Stimulated activated CD4-positive, alpha-beta T cell treated with anti-CD3 and anti-CD28 coated beads, TNF-alpha, amount 100 ng/mL, for 4 hours (primary cell): ENCODE results near the gene EMC6.

ENCODE experiments used
- DNase-seq, 3 experiments: peaks; one replicate each; pipeline ENCODE4 v3.0.0-alpha.2; 2020; ENCODE audit warnings: low read depth in 3 of 3

EMC6 gene

GRCh38 chr17:3656353-3656752, 12.3 kb upstream of the EMC6 start:
- no peak for DNase-seq

GRCh38 chr17:3656755-3657587, 11.6 kb upstream of the EMC6 start:
- no peak for DNase-seq

DNA sequence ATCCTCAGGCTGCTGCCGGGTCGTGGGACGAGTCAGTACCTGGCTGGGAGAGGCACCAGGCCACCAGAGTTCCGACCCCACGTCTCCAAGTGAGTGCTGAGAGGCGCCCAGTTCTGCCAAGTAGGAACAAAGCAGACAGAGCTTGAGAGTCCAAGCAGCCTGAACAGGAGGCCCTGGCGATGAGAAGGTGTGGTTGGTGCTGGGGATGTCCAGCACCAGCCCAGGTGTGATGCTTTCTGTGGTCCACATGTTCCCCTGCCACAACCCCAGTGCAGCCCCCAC, 11.1 kb upstream of the EMC6 start:
- DNase-seq: no peak

DNA sequence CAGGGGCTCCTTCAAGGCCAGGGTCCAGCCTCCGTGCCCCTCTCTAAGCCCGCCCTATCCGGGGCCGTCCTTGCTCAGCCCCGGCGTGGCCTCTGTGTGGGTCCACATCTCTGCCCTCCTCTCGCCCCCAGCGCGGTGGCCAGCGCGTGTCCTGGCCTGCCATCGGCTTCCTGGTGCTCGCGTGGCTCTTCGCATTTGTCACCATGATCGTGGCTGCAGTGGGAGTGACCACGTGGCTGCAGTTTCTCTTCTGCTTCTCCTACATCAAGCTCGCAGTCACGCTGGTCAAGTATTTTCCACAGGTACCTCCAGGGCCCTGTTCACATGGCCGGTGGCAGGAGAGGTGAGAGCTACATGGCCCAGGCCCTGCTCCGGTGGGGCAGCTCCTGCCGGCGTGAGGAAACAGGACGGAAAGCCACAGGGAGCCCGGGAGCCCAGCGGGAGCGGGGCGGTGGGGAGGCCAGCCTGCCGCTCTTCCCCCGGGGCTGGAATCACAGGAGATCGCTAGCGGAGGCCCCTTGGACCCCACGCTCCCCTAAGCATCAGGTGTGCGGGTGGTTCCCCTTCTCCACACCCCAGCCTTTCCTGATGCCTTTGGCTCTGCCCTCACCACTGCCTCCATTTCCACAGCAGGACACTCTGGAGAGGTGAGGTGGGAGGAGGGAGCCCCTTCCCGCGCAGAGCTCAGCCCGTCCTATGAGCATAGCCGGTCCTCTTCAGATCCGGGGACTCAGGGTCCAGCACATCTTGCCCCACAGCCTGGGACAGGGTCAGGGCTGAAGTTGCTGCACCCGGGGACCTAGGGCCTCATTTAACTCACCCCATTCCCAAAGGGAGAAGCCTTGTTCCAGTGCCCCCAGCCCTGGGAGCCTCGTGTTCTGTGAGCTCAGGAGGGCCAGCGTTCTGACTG, 10.5 kb upstream of the EMC6 start:
- no peak for DNase-seq

GRCh38 chr17:3658784-3659449, 9.7 kb upstream of the EMC6 start:
- no peak for DNase-seq

- no peak for DNase-seq
These were observed 9.0 kb upstream of the EMC6 start for GRCh38 chr17:3659541-3660111.

DNA sequence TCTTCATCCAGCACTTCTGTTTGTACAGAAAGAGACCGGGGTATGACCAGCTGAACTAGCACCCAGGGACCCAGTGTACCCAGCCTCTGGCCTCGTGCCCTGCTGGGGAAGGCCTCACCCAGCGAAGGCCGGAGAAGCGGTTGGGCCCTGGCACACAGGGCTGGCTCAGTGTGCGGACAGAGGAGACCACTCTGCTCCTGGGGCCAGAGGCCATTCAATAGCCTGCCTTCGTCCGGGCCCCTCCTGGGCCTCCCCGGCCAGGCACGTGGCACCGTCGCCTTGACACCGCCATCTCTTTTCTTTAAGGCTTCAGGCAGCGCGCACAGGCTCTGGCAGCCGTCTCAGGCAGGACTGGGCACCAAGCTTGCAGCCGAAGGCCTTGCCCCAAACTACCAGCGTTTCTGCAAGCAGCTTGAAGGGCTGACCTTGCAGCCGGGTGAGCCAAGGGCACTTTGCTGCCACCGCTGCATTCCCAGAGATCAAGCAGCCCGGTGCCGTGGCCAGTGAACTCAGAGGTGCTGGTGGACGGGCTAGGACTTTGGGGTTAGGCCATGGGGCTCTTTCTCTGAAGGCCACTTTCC, 8.2 kb upstream of the EMC6 start:
- no peak for DNase-seq

- DNase-seq: no peak
These were observed 5.3 kb upstream of the EMC6 start for GRCh38 chr17:3663102-3664011.

GRCh38 chr17:3665834-3666233, 2.8 kb upstream of the EMC6 start:
- DNase-seq: no peak

- DNase-seq: no peak
These were observed 2.1 kb upstream of the EMC6 start for GRCh38 chr17:3666516-3666915.

GRCh38 chr17:3667366-3668278, 990 bp upstream of the EMC6 start:
- DNase-seq: no peak

DNA sequence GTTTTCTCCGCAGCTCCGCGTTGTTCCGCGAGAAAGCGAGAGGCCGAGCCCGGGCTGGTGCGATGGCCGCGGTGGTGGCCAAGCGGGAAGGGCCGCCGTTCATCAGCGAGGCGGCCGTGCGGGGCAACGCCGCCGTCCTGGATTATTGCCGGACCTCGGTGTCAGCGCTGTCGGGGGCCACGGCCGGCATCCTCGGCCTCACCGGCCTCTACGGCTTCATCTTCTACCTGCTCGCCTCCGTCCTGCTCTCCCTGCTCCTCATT, 404 bp downstream of the EMC6 start:
- DNase-seq: no peak

DNA sequence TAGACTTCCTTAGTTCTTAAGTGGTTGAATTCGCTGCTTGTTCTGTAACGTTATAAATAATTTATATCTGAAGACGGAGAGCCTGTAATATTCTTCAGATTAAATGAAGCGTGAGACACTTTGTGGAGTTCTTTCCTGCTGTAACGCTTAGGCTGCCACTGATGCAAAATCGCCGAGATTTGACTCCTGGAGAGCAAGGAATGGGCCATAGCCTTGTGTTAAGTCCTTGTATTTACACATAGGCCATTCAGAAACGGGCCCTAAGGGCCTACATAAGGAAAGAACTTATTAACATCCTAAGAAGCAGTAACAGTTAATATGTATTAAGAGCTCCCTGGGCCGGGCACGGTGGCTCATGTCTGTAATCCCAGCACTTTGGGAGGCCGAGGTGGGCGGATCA, 936 bp downstream of the EMC6 start:
- no peak for DNase-seq

DNA sequence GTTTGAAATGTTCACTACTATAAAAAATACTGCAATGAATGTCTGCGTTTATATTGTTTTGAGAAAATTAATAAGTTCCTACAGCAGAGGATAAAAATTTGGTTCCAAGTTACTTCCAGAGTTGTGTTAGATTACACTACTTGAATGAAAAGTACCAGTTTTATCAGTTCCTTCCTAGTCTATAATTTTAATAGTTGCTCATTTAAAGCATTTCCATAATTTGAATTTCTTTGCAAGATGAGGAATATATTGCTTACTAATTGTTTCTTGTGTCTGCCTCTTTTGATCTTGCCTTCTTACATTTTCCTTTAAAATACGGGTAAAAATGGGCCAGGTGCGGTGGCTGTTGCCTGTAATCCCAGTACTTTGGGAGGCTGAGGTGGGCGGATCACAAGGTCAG, 4.0 kb downstream of the EMC6 start:
- no peak for DNase-seq

DNA sequence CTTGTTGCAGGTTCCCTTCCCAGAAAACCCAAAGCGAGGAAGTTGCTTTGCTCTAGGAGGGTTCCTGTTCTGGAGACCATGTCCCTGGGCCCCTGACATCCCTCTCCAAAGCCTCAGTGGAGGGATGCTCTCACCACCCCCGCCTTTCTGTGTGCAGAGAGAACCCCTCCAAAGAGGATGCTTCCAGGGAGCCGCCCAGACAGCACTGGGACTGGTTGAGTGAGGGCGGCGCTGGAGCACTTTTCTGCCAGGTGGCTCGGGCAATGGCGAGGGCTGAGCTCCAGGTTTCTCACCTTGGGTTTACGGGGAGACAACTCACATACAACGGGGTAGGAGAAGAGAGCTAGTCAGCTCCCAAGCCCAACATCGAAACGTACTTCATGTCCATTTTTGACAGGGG, 7.3 kb downstream of the EMC6 start:
- no peak for DNase-seq

- DNase-seq: no peak
These were observed 9.6 kb downstream of the EMC6 start for GRCh38 chr17:3678095-3678820.

DNA sequence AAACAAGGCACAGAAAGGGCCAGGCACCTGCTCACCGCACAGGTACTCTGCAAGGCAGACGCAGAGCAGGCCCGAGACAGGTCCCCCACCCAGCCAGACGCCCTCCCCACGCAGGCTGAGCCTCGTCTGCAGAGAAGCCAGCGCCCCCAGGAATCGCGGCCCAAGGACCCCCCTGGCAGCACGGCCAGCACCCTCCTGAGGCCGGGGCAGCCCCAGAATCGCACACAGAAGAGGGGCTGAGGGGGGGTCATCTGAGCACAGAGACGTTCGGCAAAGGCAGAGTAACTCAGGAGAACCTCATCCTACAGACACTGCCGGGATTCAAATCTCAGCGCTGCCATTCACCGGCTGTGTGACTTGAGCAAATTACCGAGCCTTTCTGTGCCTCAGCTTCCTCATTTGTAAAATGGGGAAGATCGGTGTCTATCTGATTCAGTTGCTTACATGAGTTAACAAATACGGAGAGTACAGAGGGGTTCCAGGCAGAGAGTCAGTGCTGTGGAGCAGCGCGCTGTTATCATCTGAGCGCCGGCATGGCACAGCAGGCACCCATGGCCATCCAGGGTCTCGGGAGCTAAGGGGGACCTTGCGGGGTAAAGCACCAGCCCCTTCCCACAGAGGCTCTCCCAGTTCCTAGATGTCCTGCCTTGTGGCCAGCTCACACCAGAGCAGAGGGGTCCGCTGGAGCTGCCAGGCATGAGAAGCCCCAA, 10.4 kb downstream of the EMC6 start:
- DNase-seq: no peak

DNA sequence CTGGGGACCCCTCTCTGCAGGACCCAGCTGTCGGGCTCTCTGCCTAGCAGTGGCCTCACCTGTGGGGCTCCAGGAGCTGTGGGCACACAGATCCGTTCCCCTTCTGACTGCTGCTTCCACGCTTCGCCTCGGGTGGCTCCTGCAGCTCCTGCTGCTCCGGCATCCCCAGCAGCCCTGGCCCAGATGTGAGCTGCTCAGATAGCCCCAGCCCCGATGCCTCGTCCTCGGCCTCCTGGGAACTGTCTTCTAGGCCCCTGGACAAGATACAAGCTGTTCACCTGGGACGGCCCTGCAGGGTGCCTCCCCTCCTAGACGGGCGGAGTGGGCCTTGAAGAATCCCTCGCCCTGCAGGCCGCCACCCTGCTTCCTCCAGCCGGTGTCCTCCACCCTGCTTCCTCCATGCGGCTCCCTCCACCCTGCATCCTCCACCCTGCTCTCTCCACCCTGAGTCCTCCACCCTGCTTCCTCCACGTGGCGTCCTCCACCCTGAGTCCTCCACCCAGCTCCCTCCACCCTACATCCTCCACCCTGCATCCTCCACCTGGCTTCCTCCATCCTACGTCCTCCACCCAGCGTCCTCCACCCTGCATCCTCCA, 11.0 kb downstream of the EMC6 start:
- DNase-seq: no peak
